Ovary (tissue), 3 donors: ENCODE measurements around the gene CORO6.

Experiments
- CTCF ChIP-seq, 3 donors: fragments of 450-650 bp in 2 of 3; fragments of 200-600 bp in 1 of 3; IDR thresholded peaks; one replicate each; pipeline versions ENCODE4 v1.5.1 to v1.8.0; 2016 to 2022; ENCODE audit warnings: antibody characterized with exemption in 3 of 3, mild to moderate bottlenecking in 1 of 3
- EP300 ChIP-seq: sonication (generic); formaldehyde crosslinking; IDR thresholded peaks from one replicate; pipeline ENCODE4 v1.6.1; 2017; ENCODE audit warnings: antibody characterized with exemption
- POLR2A ChIP-seq: fragments of 450-650 bp; IDR thresholded peaks from one replicate; pipeline ENCODE4 v1.6.1; 2017; ENCODE audit warnings: antibody characterized with exemption, mild to moderate bottlenecking, moderate library complexity
- donor health status: DM: no; HTN: no; CAD: no.

GRCh38 chr17:29595943-29596774 lies 26.6 kb downstream of the CORO6 start:
- TF ChIP-seq CTCF (IDR thresholded peaks at IDR 0.05): no peak
- TF ChIP-seq POLR2A: no peak
- TF ChIP-seq EP300: no peak
